GM18520 (cell line): ENCODE data around the gene MAGEA1.
"Not testable (repeated sequence)": the region's sequence is repeated elsewhere in the genome, so short reads cannot be mapped to it uniquely, and the experiment has no call there.

Source experiments
- ATAC-seq: cut with Tn5 transposase; IDR thresholded peaks from one replicate; pipeline ENCODE4 v1.9.1; 2021; ENCODE audit not compliant: unreplicated experiment

The MAGEA1 gene, protein sequence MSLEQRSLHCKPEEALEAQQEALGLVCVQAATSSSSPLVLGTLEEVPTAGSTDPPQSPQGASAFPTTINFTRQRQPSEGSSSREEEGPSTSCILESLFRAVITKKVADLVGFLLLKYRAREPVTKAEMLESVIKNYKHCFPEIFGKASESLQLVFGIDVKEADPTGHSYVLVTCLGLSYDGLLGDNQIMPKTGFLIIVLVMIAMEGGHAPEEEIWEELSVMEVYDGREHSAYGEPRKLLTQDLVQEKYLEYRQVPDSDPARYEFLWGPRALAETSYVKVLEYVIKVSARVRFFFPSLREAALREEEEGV

DNA sequence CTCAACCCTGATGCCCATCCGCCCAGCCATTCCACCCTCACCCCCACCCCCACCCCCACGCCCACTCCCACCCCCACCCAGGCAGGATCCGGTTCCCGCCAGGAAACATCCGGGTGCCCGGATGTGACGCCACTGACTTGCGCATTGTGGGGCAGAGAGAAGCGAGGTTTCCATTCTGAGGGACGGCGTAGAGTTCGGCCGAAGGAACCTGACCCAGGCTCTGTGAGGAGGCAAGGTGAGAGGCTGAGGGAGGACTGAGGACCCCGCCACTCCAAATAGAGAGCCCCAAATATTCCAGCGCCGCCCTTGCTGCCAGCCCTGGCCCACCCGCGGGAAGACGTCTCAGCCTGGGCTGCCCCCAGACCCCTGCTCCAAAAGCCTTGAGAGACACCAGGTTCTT, at the start of gene MAGEA1:
TSS of gene MAGEA1 (plus strand) at position 154 of the 400 bp plus-strand sequence. CDS start 3,106 bp downstream, outside the sequence.
- no peak for ATAC-seq

DNA sequence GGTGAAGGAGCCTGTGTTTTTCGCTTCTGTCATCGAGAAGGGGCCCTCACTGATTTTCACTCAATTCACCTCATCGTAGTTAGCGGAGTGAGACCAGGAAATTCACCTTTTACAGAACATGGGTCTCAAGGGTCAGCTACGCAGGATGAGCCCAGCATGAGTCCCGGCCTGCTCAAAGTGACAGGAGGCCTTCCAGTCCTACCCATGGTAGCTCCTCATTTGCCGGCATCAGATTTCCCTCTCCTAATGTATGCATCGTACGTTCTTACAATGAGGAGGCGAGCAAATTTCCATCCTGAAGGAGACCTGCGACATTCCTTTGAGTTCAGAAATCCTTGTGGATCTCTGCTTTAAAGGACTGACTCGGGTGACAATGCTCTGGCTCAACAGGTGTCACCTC, 46.2 kb upstream of the MAGEA1 start:
- not testable (repeated sequence) for ATAC-seq

DNA sequence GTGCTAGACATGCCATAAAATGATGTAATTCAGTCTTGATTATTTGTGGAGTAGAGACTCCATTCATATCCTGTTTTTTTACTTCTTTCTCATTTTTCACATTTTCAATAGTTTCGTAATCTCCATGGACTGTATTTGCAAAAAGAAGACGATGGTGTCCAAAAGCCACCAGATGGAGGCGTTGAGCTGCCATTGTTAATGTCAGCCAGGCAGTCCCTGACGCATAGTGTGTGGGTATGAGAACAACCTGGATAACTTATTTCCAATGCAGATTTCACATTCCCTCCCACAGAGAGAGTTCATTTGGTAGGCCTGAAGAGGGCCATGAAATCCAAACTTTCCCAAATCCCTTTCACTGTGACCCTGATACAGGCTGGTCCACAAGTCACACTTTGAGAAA, 40.0 kb upstream of the MAGEA1 start:
- ATAC-seq, result not testable (repeated sequence)

DNA sequence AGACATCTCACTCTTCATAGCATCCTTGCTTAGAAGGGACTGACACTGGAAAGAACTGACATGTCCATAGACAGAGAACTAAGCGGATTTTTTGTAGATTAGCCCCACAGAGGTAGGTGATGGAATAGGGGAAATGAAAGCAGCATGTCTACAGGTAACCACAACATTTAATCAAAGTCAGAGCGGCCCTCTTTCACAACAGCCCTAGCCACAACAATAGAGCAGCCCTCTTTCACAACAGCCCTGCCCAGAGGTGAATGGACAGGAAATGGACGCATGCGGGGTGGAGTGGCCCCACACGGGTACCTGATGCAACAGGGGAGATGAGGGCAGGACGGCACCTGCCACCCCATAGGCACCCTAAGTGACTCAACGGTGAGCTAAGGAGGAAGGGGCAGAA, 32.8 kb upstream of the MAGEA1 start:
- not testable (repeated sequence) for ATAC-seq

DNA sequence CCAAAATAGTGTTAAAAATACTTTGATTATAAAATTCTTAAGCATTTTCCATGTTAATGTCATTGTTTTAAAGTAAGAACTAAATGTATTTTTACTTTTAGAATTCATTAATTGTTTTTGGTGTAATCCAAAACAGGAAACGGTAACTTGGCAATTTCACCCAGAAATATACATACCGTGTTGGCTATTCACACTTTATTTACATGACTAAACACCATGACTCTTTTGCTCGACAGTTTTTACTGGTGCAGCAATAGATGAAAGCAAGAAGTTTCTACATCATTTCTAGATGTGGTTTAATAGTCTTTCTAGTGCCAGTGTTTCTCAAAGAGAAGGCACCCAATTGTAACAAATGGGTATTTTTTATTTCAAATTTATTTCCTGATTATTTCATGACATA, 25.6 kb upstream of the MAGEA1 start:
- ATAC-seq, result no peak

DNA sequence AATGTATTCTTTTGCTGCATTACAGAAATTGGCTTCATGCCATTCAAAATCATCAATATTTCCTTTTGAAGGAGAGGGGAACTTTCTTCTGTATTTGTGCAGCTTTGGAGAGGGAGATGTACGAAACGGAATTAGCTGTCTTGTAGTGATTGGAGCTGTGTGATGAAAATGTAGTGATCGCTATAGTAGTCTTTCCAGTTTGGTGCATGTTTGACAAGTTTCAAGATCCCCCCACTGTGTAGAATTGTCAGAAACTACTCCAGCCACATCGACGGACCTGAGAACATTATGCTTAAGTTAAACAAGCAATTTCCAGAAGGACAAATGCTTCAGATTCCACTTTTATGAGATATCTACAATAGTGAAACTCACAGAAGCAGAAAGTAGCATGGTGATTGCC, 21.6 kb upstream of the MAGEA1 start:
- no peak for ATAC-seq

DNA sequence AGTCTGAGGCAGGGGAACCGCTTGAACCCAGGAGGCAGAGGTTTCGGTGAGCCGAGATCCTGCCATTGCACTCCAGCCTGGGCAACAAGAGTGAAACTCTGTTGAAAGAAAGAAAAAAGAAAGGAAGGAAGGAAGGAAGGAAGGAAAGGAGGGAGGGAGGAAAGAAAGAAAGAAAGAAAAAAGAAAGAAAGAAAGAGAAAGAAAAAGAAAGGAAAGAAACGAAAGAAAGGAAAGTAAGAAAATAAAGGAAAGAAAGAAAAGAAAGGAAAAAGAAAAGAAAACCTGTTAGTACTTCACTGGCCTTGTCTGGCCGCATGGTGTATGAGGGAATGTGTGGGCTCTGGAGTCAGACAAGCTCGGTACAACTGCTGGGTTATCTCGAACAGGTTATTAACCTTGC, 20.8 kb upstream of the MAGEA1 start:
- ATAC-seq, result no peak

DNA sequence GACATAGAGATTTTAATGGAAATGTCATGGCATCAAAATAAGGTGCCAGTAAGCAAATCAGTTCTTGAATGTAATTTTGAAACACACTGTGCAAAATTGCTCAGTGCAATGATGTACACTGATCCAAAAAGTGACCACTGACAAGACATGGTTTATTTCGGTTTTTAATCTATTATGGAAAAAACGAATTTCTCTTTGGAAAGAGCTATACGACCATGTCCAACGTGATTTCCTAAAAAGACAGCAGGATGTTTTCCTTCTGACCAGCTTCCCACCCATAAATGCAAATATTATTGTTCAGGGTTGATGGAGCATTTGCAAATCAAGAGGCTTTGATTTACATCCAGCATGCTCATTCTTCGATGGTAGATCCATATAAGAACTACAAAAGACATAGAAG, 17.1 kb upstream of the MAGEA1 start:
- no peak for ATAC-seq

DNA sequence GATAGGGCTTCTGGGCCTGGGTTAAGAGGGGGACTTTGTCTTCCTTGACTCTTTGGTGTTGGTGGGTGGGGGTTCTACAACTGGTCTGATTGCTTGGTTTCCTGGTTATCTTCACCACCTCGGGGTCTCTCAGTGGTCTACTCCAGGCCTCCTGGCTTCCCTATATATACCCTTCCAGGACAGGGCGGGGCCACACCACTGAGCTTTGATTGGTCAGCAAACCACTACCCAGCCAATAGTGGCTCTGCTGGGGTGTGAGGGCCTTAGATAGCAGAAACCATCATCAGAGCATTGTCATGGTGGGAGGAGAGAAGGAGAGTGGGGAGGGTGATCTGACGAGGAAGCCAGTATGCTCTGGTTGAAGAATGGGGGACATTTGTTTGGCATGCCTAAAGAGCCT, 14.4 kb upstream of the MAGEA1 start:
- ATAC-seq, result no peak

DNA sequence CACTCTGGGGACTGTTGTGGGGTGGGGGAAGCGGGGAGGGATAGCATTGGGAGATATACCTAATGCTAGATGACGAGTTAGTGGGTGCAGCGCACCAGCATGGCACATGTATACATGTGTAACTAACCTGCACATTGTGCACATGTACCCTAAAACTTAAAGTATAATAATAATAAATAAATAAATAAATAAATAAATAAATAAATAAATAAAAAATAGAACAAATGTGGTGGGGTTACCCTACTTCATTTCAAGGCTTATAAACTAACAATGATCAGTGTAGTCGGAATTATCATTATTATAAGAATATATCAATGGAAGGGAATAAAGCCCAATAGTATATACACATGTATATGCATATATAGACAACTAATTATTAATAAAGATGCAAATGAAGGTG, 10.7 kb upstream of the MAGEA1 start:
- ATAC-seq, result not testable (repeated sequence)

DNA sequence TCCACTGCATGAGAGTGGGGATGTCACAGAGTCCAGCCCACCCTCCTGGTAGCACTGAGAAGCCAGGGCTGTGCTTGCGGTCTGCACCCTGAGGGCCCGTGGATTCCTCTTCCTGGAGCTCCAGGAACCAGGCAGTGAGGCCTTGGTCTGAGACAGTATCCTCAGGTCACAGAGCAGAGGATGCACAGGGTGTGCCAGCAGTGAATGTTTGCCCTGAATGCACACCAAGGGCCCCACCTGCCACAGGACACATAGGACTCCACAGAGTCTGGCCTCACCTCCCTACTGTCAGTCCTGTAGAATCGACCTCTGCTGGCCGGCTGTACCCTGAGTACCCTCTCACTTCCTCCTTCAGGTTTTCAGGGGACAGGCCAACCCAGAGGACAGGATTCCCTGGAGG, 2.7 kb downstream of the MAGEA1 start:
- no peak for ATAC-seq

DNA sequence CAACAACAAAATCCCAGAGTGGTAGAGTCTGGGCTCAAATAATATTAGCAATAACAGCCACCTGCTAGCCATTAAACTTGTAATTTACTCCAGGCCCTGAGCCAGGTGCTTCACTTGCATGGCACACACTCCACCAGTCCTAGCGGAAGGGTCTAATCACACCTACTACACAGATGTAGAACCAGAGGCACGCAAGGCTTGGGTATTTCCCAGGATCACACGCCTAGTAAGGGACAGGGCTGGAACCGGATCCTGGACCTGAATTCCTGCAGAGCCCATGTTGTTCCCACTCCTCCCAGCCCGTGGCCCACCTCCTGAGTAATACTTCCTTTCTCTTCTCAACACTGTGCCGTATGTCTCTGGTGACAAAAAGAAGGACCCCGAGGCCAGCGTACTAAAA, 5.7 kb downstream of the MAGEA1 start:
- no peak for ATAC-seq

DNA sequence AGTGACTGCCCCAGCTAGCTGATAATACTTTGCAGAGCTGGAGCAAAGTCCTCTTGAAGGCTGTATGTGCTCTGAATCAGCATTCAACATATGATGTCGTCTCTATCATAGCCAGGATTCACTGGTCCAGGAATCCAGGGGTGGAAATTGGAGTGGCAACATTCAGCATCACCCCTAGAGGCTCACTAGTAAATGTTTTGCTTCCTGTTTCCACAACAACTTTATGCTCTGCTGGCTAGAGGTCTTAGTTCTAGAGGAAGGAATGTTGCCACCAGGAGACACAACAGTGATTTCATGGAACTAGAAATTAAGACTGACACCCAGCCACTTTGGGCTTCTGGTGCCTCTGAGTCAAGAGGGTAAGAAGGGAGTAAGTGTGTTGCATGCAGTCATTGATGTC, 11.3 kb downstream of the MAGEA1 start:
- ATAC-seq, result no peak

DNA sequence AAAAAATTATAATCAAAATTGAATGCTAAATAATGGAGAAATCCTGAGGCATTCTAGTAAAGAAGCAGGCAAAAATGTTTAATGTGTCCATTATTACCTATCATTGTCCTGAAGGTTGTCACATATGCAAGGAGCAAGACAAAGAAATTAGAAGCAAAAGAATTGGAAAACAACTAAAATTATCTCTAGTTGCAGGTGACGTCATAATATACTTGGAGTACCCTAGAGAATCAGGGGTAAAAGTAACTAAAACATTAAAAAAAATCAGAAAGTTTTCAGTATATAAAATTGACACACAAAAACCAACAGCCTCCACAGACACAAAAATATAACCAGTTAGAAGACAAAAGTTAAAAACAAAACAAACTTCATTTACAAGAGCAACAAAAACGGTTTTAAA, 21.4 kb downstream of the MAGEA1 start:
- no peak for ATAC-seq

DNA sequence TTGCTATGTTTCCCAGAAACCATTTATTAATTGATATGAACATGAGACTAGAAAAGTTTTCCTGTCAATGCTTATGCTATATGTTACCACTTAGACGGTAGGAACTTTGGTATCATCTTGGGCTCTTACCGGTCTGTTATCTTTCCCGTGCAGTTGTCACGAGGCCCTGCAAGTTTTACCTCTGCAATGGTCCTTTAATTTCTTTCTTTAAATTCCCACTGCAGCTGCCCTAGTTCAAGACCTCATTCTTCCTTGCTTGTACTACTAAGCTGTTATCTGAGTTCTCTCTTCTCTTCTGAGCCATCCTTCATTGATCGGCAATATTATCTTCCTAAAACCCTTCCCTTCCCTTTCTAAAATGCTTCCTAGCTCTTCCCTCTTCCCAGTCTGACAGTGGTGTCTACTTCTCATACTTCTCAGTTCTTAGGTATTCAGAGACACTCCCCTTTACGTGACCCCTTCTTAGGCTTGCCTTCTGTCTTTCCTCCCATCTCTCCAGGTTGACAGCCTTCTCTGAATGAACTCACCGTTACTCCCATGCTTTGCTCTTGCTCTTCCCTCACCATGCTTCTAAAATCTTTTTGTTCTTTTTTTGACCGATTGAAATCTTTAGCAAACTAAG, 27.5 kb downstream of the MAGEA1 start:
- ATAC-seq, result no peak

DNA sequence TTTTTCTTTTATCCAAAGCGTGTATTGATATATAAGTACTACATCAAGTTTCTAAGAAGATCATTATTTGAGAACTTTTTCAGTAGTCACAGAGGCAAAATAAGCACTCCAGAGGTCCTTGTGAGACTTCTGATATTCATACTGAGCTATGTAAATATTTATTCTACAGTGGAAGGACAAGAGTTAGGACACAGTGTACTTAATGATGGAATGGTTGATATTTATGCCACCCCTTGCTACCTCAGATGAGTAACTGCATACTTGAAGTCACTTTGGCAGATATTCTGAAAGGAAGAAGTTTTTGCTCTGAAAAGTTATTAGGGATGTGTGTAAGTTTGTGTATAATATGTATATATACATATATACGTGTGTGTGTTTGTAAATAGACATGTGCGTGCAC, 30.3 kb downstream of the MAGEA1 start:
- no peak for ATAC-seq

DNA sequence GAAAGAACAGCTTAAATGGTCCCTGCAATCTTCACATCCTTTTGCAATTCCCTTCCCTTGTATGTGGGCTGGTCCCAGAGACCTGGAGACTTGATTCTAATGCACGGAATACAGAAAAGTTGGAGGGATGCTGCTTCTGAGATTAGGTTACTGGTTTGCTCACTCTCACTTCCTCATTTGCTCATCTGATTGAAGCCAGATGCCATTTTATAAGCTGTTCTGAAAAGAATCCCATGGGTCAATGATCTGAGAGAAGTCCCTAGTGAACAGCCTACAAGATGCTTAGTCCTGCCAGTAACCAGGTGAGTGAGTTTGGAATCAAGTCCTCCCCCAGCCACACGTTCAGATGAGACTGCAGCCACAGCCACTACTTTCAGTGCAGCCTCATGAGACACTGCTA, 35.9 kb downstream of the MAGEA1 start:
- ATAC-seq, result no peak

DNA sequence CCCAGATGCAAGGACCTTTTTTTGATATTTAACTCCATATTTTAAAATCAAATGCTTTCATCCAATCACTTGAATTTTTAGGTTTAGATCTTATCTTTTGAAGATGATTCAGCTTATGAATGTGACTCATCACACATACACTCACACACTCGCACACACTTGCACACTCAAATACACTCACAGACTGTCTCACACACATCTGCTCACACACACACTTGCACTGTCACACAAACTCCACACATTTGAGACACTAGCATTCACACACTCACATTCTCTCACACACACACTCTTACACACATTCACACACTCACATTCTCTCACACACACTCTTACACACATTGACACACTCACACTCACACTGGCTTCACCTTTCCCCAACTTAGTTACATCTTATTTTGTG, 37.8 kb downstream of the MAGEA1 start:
- ATAC-seq, result no peak

DNA sequence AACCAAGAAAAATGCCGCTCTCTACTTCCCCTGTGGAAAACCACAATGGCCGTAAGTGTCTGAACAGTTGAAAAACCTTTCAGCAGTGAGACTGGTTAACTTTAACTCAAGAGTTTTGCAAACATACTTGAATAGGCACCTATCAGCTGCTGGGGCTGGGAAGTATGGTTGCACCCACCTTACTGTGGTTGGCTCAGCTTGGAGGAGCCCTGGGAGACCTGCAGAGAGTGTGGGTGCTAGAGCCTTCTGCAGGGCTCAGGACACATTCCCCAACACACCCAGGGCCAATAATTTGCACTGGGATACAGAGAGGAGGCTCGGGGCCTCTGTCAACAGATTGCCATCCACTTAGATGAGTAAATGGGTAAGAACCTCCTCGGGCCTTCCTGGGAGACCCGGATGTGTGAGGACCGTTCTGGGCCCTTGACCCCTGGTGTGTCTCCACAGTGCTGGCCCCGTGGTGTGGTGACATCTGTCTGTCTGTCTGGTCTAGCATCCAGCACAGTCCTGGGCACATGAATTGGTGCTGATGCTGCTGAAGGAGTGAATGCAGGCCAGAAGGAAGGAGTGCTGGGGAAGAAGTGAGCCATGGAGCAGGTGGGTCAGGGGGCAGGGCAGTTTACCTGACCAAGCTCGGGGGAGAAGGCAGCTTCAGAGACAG, 46.5 kb downstream of the MAGEA1 start:
- ATAC-seq, result no peak

DNA sequence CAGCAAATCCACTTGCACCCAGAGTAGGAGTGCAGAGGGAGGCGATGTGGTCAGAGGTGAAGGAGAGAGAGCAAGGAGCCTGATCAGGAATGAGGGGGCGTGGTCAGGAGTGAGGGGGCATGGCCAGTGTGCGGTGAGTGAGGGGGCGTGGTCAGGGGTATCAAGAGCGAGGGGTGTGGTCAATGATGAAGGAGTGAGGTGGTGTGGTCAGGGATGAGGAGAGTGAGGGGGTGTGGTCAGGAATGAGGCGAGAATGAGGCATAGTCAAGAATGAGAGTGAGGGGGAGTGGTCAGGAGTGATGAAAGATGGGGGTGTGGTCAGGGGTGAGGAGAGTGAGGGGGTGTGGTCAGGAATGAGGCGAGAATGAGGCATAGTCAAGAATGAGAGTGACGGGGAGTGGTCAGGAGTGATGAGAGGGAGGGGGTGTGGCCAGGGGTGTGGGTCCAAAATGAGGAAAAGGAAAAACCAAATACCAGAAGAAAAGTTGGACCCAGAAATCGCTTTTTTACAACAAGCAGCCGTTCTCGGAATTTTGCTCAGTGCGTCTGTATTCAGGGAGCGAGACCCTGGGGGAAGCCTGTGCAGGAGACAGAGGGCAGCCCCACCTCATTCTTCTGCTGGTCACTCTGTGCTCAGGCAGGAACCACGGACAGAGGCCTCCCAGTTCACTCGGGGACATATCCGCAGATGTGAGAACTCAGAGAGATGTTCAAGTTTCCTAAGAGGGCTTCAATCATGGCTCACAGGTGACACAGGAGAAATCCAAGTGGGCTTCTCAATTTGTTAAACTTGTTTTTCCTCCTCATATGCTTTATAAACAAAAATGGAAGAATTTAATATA, 47.5 kb downstream of the MAGEA1 start:
- no peak for ATAC-seq
